Ascending aorta (tissue), 2 donors: ENCODE measurements around the gene CCNA1. TPM values are rescaled to one million over a fixed set of nuclear protein-coding genes. Genes with fewer than 3 reads are reported as not detected.

Experiments
- DNase-seq, 2 donors: peaks; one replicate each; pipeline ENCODE4 v3.0.0-alpha.2; 2019; ENCODE audit warnings: low spot score in 2 of 2
- H3K27ac ChIP-seq, 2 donors: fragments of 200-600 bp; sonication (generic); one replicate each; pipeline ENCODE4 v1.5.1; 2016 to 2017; ENCODE audit warnings: mild to moderate bottlenecking in 1 of 2
- H3K27me3 ChIP-seq: fragments of 200-600 bp; sonication (generic); one replicate; pipeline ENCODE4 v1.5.1; 2017
- H3K36me3 ChIP-seq, 2 donors: fragments of 200-600 bp; sonication (generic); one replicate each; pipeline ENCODE4 v1.5.1; 2016
- H3K4me1 ChIP-seq, 2 donors: fragments of 200-600 bp; sonication (generic); one replicate each; pipeline ENCODE4 v1.5.1; 2016 to 2017; ENCODE audit warnings: mild to moderate bottlenecking in 1 of 2
- H3K4me3 ChIP-seq, 2 donors: fragments of 200-600 bp; sonication (generic); one replicate each; pipeline ENCODE4 v1.5.1; 2016 to 2017; ENCODE audit warnings: mild to moderate bottlenecking in 1 of 2
- H3K9me3 ChIP-seq, 2 donors: fragments of 200-600 bp; sonication (generic); one replicate each; pipeline ENCODE4 v1.5.1; 2016
- intact Hi-C: fragments of 100-400 bp; cut with DNase I; formaldehyde crosslinking; loops from one replicate; pipeline ENCODE4 v1.15.1; 2023
- total RNA-seq: library from RNA; depleted of rRNA; stranded (reverse); fragments of >200 nt; gene quantifications from one replicate; pipeline ENCODE4 v1.1.0, GENCODE V29; 2016
- TF ChIP-seq, protein P1 (sequence below), 3 experiments: fragments of 200-600 bp in 2 of 3; fragments of 450-650 bp in 1 of 3; sonication (generic) in 2 of 3; IDR thresholded peaks; one replicate each; pipeline ENCODE4 v1.5.1; 2016 to 2019; ENCODE audit warnings: antibody characterized with exemption in 3 of 3, mild to moderate bottlenecking in 1 of 3, moderate library complexity in 1 of 3

Gene CCNA1
- total RNA-seq, 1 donor from 2014 or later: not detected

DNA sequence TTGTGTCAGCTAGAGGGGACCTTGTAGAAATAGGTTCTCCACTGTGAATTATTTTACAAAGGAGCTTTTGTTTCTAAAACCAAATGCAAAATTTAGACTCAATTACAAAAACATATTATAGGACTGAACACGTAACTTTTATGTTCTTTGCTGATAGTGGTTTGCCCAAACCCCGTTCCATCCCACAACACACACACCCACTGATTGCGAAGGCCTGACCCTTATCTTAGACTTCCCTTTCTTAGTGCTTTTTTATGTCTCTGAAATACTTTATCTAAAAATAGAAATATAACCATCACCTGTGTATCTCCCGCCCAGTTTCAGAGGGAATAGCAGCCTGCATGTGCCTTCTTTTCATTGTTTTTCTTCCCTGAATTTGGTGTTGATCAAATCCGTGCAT is 13.0 kb downstream of the CCNA1 start:
- TF ChIP-seq, protein P1, sequence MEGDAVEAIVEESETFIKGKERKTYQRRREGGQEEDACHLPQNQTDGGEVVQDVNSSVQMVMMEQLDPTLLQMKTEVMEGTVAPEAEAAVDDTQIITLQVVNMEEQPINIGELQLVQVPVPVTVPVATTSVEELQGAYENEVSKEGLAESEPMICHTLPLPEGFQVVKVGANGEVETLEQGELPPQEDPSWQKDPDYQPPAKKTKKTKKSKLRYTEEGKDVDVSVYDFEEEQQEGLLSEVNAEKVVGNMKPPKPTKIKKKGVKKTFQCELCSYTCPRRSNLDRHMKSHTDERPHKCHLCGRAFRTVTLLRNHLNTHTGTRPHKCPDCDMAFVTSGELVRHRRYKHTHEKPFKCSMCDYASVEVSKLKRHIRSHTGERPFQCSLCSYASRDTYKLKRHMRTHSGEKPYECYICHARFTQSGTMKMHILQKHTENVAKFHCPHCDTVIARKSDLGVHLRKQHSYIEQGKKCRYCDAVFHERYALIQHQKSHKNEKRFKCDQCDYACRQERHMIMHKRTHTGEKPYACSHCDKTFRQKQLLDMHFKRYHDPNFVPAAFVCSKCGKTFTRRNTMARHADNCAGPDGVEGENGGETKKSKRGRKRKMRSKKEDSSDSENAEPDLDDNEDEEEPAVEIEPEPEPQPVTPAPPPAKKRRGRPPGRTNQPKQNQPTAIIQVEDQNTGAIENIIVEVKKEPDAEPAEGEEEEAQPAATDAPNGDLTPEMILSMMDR (IDR thresholded peaks at IDR 0.05): no peak
- Histone ChIP-seq H3K4me3 (no peak overlapping the region), H3K36me3 (no peaks in the 10 kb centered on the region), H3K4me1 (no peaks in the 10 kb centered on the region), H3K27ac (no peak overlapping the region), H3K27me3 (no peaks in the 10 kb centered on the region), H3K9me3 (no peaks in the 10 kb centered on the region)
- no peak for DNase-seq
- intact Hi-C loops: no loop called here

DNA sequence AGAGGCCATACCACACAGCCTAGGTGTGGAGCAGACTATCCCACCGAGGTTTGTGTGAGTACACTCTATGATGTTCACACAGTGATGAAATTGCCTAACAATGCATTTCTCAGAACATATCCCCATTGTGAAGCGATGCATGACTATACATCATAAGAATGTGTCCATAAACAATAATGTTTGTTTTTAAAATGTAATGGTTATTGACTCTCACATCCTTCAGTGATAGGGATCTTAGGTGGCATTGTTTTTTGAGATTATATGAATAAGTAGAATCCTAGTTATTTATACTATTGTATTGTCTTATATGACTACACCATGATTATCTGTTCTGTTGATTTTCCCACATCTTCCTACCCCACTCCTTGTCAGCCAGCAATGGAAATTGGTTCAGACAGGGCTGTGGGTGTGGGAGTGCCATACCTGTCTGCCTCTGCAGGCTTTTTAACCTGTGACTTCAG is 13.6 kb downstream of the CCNA1 start:
- intact Hi-C loops: no loop called here

DNA sequence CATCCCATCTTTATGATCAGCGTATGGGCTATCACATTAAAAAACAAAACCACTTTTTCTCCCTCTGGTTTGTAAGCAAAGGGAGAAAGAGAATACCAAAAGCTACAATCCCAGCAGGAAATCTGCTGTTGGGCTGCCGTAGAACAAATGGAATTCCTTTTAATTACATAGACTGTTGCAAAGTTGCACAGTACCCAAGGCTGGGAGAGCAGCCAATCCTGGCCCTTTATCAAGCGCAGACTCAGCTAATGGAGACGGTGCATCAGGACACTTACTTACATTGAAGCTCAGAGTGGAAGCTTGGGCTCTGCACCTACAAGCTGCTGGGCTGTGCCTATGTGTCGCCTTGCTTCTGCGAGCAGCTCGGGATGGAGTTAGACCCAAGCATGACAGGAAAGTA is 15.2 kb downstream of the CCNA1 start:
- no peak overlapping the region for H3K27ac ChIP-seq
- intact Hi-C loops: no loop called here
- no peaks in the 10 kb centered on the region for H3K9me3 ChIP-seq
- no peak overlapping the region for H3K4me3 ChIP-seq
- no peaks in the 10 kb centered on the region for H3K4me1 ChIP-seq
- H3K36me3 ChIP-seq: no peaks in the 10 kb centered on the region
- TF ChIP-seq, protein P1 (IDR thresholded peaks at IDR 0.05): no peak
- no peaks in the 10 kb centered on the region for H3K27me3 ChIP-seq
- DNase-seq: no peak

More for the DNA sequence above, 13.6 kb downstream of the CCNA1 start:
- Histone ChIP-seq H3K9me3 (no peaks in the 10 kb centered on the region), H3K27ac (no peak overlapping the region), H3K27me3 (no peaks in the 10 kb centered on the region), H3K36me3 (no peaks in the 10 kb centered on the region), H3K4me1 (no peaks in the 10 kb centered on the region), H3K4me3 (no peak overlapping the region)
- TF ChIP-seq, protein P1 (IDR thresholded peaks at IDR 0.05): no peak
- DNase-seq: no peak

DNA sequence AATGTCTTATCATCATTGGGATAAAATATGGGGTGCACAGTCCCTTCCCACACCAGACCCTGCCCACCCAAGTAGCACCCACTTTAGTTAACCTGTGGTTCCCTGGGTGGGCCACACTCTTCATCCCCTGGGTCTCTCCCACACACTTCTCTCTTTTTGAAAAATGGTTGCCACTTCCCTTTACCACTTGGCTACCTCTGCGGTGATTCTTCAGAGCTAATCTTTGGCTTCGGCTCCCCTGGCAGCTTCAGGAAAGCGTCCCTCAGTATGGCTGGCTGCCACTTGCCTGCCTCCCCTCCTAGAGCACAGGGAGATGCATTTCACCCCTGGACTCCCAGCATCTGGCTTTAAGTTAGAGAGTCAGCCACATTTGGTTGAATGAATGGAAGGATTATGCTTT is 18.2 kb downstream of the CCNA1 start:
- no peak for DNase-seq
- no peaks in the 10 kb centered on the region for H3K4me1 ChIP-seq
- TF ChIP-seq, protein P1 (IDR thresholded peaks at IDR 0.05): no peak
- H3K4me3 ChIP-seq: no peak overlapping the region
- intact Hi-C loops: no loop called here
- no peak overlapping the region for H3K27ac ChIP-seq
- H3K36me3 ChIP-seq: no peaks in the 10 kb centered on the region
- H3K9me3 ChIP-seq: no peaks in the 10 kb centered on the region
- H3K27me3 ChIP-seq: no peaks in the 10 kb centered on the region

DNA sequence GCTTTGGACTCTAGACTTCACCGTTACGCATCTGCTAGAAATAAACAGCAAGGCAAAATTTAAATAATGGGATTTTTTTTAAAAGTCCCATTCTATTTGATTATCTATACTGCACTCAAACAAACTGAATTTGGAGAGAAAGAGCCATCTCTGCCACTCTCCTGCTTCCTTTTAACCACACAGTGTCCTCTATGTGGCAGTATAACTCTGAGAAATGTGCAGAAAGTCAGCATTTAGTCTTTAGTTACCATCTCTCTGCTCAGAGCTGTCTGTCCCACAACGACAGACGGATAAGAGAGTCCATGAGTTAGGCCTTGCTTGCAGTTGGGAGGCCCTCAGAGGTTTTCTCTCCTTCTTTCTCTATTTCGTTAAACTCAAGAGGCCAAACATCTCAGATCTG is 21.2 kb downstream of the CCNA1 start:
- H3K27ac ChIP-seq: no peak overlapping the region
- TF ChIP-seq, protein P1 (IDR thresholded peaks at IDR 0.05): no peak
- no peaks in the 10 kb centered on the region for H3K27me3 ChIP-seq
- no peak for DNase-seq
- H3K4me3 ChIP-seq: no peak overlapping the region
- H3K9me3 ChIP-seq: no peaks in the 10 kb centered on the region
- H3K36me3 ChIP-seq: no peaks in the 10 kb centered on the region
- H3K4me1 ChIP-seq: no peaks in the 10 kb centered on the region
- intact Hi-C loops: no loop called here

DNA sequence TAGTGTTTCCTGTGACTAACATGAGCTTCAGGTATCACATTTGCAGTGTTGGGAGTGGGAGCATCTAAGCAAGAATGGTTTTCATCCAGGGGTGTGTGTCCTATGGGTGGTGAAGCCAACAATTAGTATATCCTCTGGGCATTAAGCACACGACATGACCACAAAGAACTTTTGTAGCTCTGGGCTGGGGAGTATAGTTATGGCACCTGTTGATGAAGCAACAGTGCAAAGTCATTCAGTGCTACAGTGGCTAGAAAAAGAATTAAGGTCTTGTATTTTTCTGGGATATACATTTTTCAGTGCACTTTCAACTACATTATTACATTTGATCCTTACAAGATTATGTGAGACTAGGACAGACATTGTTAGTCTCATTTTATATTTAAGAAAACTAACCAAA is 21.8 kb downstream of the CCNA1 start:
- intact Hi-C loops: no loop called here

More for the DNA sequence above, 21.8 kb downstream of the CCNA1 start:
- Histone ChIP-seq H3K9me3 (no peaks in the 10 kb centered on the region), H3K4me3 (no peak overlapping the region), H3K27me3 (no peaks in the 10 kb centered on the region), H3K27ac (no peak overlapping the region), H3K36me3 (no peaks in the 10 kb centered on the region), H3K4me1 (no peaks in the 10 kb centered on the region)
- TF ChIP-seq, protein P1 (IDR thresholded peaks at IDR 0.05): no peak
- no peak for DNase-seq
